Astrocyte of the cerebellum (primary cell): Measurements from ENCODE around the gene RAB18.
A peak's percentile ranks its signal among the peaks of the same experiment; 100 is the strongest.

Experiments used
- DNase-seq: peaks from one replicate; pipeline ENCODE4 v3.0.0-alpha.2; 2011; ENCODE audit warnings: low read depth
- H3K4me3 ChIP-seq: 2 replicates; pipeline ENCODE4 v1.5.1; 2011; ENCODE audit warnings: mild to moderate bottlenecking, low read depth, low read length, moderate library complexity
- in situ Hi-C: cut with HindIII; loops from 2 replicates; pipeline ENCODE4 v1.10.0; 2017; ENCODE audit warnings: low sequenced_read_pairs
- TF ChIP-seq, protein P1 (sequence below): IDR thresholded peaks from 2 replicates; pipeline ENCODE4 v1.5.1; 2012; ENCODE audit warnings: low read length, low read depth, moderate library complexity, mild to moderate bottlenecking; ENCODE audit errors: missing control alignments

The RAB18 gene

DNA sequence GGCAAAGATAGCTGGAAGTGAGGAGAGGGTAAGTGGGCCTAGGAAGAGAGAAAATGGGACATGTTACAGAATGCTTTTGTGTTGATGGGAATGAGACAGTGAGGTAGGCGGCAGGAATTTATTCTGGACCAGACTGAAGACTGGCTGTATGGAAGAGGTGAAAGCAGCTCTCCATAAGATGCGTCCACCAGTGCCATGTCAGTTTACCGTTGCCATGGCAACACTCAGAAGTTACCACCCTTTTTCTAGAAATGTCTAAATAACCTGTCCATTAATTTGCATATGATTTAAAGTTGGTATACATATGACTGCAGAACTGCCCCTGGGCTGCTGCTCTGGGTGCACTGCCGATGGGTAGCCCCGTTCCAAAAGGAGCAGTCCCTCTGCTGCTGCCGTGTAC is 46.7 kb downstream of the RAB18 start:
- in situ Hi-C loops, result no loop called here

GRCh38 chr10:27558612-27559020 is 54.5 kb downstream of the RAB18 start:
- DNase-seq, result peak; percentile 31
- TF ChIP-seq, protein P1, sequence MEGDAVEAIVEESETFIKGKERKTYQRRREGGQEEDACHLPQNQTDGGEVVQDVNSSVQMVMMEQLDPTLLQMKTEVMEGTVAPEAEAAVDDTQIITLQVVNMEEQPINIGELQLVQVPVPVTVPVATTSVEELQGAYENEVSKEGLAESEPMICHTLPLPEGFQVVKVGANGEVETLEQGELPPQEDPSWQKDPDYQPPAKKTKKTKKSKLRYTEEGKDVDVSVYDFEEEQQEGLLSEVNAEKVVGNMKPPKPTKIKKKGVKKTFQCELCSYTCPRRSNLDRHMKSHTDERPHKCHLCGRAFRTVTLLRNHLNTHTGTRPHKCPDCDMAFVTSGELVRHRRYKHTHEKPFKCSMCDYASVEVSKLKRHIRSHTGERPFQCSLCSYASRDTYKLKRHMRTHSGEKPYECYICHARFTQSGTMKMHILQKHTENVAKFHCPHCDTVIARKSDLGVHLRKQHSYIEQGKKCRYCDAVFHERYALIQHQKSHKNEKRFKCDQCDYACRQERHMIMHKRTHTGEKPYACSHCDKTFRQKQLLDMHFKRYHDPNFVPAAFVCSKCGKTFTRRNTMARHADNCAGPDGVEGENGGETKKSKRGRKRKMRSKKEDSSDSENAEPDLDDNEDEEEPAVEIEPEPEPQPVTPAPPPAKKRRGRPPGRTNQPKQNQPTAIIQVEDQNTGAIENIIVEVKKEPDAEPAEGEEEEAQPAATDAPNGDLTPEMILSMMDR, result peak; percentile 75
- in situ Hi-C loops, result no loop called here
- no peak overlapping the region for H3K4me3 ChIP-seq

More for the DNA sequence above, 46.7 kb downstream of the RAB18 start:
- TF ChIP-seq, protein P1, result no peak
- no peak for DNase-seq
- no peak overlapping the region for H3K4me3 ChIP-seq

DNA sequence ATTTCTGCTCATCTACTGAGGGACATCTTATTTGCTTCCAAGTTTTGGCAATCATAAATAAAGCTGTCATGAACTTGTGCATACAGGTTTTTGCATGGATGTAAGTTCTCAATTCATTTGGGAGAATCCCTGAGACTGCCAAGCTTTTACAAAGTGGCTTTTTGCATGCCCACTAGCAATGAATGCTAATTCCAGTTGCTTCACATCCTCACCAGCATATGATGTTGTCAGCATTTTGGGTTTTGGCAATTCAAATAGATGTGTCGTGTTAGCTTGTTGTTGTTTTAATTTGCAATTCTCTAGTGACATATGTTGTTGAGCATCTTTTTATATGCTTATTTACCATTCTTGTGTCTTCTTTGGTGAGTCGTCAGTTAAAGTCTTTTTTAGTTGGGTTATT is 57.2 kb downstream of the RAB18 start:
- no peak for DNase-seq
- in situ Hi-C loops, result no loop called here
- H3K4me3 ChIP-seq, result no peak overlapping the region
- TF ChIP-seq, protein P1, result no peak

DNA sequence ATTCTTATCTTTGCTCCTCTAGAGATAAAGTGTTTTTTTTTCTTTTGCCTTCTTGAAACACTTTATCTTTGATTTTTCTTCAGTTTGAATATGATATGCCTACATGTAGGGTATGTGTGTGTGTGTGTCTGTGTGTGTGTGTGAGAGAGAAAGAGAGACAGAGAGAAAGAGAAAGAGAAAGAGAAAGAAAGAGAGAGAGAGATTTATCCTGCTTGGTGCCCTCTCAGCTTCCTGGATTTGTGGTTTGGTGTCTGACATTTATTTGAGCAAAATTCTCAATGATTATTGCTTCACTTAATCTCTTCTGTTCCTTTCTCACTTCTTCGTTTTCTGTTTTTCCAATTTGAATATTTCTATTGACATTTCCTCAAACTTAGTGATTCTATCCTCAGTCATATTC is 60.3 kb downstream of the RAB18 start:
- TF ChIP-seq, protein P1, result no peak
- DNase-seq, result no peak
- no peak overlapping the region for H3K4me3 ChIP-seq
- in situ Hi-C loops, result no loop called here

- no peak for DNase-seq
- in situ Hi-C loops, result no loop called here
- TF ChIP-seq, protein P1, result no peak
- no peak overlapping the region for H3K4me3 ChIP-seq
These were observed 60.8 kb downstream of the RAB18 start for GRCh38 chr10:27564880-27565279.

GRCh38 chr10:27568196-27569175 is 64.4 kb downstream of the RAB18 start:
- in situ Hi-C loops, result no loop called here
- no peak overlapping the region for H3K4me3 ChIP-seq
- TF ChIP-seq, protein P1, result no peak
- no peak for DNase-seq
